GM19023 (cell line): ENCODE results near the gene NDUFC2.
"Not testable (repeated sequence)": the region's sequence is repeated elsewhere in the genome, so short reads cannot be mapped to it uniquely, and the experiment has no call there.

Source experiments
- ATAC-seq: cut with Tn5 transposase; IDR thresholded peaks from one replicate; pipeline ENCODE4 v1.9.1; 2021; ENCODE audit warnings: mild to moderate bottlenecking, moderate library complexity; ENCODE audit not compliant: unreplicated experiment

Gene NDUFC2

GRCh38 chr11:78056093-78056492, 23.6 kb downstream of the NDUFC2 start:
- no peak for ATAC-seq

GRCh38 chr11:78054971-78055370, 24.7 kb downstream of the NDUFC2 start:
- ATAC-seq = no peak

GRCh38 chr11:78050964-78051831, 28.5 kb downstream of the NDUFC2 start:
- ATAC-seq = no peak

DNA sequence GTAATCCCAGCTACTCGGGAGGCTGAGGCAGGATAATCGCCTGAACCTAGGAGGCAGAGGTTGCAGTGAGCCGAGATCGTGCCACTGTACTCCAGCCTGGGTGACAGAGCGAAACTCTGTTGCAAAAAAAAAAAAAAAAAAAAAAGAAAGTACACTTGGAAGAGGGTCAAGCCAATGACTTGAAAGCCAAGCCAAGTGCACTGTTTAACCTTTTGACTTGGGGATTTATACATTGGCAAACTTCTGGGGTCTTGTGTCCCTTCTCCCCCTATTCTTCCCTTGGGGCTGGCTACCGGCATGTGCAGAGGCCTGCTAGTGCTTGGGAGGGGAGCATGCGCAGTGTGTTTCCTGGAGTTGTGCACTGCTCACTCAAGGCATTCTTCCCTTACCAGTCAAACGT, 30.3 kb downstream of the NDUFC2 start:
- no peak for ATAC-seq

- ATAC-seq = no peak
These were observed 31.1 kb downstream of the NDUFC2 start for GRCh38 chr11:78048561-78048960.

DNA sequence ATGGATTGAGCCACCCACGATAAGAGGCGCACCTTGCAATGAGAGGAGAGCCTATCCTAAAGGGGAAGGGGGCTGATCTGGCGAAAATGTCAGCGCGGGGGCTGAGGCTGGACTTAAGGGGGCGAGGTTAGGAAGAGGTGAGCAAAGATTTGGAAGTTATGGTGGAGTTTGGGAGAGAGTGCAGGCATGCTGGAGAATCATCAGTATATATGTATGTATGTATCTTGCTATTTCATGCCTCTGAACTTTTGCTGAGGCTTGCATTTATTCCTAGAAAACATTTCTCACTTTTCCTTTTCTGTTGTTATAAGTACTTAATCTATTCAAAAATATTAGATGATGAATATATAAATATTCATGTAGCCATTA, 33.2 kb downstream of the NDUFC2 start:
- no peak for ATAC-seq

- ATAC-seq = peak; percentile 80
These were observed 33.7 kb downstream of the NDUFC2 start for GRCh38 chr11:78045851-78046485.

GRCh38 chr11:78044706-78045105, 35.0 kb downstream of the NDUFC2 start:
- ATAC-seq = no peak

DNA sequence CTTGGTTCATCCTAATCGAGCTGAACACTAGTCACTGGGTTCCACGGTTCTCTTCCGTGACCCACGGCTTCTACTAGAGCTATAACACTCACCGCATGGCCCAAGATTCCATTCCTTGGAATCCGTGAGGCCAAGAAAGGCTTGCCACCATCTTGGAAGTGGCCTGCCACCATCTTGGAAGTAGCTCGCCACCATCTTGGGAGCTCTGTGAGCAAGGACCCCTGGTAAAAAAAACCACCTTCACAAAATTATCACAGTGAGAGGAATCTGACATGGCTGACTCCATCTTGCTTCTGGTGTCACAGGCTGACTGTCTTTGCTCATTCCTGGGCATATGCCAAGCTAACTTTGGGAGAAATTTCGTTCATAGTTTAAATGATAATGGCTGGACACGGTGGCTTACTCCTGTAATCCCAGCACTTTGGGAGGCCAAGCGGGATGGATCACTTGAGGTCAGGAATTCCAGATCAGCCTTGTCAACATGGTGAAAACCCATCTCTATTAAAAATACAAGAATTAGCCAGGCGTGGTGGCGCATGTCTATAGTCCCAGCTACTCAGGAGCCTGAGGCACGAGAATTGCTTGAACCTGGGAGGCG, 37.7 kb downstream of the NDUFC2 start:
- ATAC-seq = no peak

DNA sequence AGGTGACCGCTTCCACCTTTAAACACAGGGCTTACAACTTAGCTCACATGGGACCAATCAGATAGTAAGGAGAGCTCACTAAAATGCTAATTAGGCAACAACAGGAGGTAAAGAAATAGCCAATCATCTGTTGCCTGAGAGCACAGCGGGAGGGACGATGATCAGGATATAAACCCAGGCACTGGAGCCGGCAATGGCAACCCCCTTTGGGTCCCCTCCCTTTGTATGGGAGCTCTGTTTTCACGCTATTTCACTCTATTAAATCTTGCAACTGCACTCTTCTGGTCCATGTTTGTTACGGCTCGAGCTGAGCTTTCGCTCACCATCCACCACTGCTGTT, 38.3 kb downstream of the NDUFC2 start:
- not testable (repeated sequence) for ATAC-seq

DNA sequence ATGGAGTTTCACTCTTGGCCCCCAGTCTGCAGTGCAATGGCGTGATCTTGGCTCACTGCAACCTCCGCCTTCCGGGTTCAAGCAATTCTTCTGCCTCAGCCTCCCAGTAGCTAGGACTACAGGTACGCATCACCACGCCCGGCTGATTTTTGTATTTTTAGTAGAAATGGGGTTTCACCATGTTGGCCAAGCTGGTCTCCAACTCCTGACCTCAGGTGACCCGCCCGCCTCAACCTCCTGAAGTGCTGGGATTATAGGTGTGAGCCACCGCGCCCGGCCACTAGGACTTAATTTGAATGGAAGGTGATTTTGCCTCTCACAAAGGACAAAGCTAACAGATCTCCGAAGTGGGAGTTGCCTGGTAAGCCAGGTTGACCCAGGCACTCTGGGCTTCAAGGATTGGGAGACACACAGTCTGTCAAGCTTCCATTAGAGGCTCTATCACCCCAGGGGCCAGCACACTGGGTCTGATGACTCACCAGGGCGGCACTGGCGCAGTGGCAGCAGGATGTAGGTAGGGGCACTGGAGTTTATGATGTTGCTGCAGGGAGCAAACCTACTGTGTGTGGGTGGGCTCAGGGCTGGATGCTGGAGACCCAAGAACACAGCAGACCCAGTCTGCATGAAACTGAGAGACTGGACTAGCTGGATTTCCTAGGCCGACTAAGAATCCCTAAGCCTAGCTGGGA, 38.8 kb downstream of the NDUFC2 start:
- ATAC-seq = no peak

GRCh38 chr11:78039919-78040671, 39.6 kb downstream of the NDUFC2 start:
- ATAC-seq = peak; percentile 62

DNA sequence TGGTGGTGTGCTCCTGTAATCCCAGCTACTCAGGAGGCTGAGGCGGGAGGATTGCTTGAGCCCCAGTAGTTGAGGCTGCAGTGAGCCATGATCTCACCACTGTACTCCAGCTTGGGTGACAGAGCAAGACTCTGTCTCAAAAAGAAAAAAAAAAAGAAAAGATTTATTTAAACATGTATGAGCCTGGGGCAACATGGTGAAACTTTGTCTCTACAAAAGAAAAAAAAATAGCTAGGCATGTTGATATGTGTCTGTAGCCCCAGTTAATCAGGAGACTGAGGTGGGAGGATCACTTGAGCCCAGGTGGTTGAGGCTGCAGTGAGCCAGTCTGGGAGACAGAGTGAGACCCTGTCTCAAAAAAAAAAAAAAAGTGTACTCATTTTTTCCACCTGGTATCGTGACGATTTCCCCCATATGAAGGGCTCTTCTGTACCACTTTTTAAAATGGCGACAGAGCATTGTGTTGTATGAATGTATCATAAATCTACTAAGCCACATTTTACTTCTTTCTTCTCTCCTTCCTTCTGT, 40.2 kb downstream of the NDUFC2 start:
- no peak for ATAC-seq

- no peak for ATAC-seq
These were observed 40.9 kb downstream of the NDUFC2 start for GRCh38 chr11:78038697-78039313.

DNA sequence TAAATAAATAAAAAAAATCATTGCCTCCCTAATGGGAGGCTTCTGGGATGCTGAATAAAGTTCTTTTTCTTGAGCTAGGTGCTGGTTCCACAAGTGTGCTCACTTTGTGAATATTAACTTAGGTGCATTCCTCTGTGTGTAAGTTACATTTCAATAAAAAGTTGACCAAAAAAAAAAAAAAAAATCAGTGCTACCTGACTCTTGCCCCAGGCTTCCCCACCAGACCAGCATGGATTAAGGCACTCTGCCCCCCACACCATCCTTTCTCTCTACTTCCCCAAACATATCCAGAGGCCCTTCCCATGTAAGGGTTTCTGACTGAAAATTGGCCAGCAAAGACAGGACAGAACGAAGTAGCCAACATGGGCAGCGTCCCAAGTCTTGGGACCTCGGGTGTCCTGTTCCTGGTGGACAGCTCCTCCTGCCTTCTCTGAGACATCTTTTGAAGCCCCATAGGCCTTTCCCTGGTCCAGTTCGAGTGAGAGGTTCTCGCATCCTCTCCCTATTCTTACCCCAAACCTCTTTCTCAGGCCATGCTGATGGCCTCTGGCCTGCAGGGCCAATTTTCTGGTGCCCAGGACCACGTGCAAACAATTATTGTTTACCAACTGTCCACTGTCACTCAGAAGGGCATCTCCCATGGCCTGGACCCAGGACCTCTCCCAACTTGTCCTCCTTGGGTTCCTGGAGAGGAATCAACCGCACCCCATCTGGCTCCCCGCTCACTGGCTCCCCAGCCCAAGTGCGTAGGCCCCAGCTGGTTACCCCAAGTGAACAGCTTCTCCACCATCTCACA, 41.6 kb downstream of the NDUFC2 start:
- ATAC-seq = no peak

DNA sequence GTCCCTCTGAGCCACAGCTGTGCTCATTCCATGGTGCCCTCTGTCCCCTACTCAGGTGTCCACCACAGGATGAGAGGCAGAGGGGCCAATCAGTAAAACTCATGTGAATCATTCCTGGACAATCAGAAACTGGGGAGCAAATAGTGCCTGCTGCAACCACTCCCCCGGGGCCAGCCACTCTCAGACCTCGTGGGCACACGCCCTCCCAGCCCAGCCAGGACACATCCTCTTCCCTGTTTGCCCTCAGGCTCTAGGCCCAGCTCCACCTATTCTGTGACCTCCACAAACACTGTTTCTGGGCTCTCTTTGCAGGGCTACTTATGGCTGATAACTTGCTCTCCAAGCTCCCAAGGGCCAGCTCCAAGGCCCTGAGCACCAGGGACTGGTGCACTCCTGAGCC, 42.6 kb downstream of the NDUFC2 start:
- no peak for ATAC-seq

GRCh38 chr11:78036313-78036712, 43.3 kb downstream of the NDUFC2 start:
- no peak for ATAC-seq

DNA sequence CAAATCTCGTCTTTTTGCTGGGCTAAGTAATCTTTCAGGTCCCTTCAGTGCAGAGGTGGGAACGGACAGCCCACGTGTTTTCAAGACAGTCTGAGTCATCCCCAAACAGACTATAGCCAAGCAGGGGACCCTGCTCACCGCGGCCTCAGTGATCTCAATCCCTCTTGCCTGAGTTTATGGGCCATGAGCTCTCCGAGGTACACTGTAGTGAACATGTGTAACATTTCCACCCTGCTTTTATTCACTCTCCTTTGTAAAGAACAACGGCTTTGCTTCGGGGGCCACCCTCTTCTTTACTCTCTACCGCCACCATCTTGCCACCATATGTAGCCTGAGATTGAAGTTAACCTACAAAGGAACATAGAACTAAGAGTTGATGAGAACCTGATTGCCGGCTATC, 45.0 kb downstream of the NDUFC2 start:
- no peak for ATAC-seq

DNA sequence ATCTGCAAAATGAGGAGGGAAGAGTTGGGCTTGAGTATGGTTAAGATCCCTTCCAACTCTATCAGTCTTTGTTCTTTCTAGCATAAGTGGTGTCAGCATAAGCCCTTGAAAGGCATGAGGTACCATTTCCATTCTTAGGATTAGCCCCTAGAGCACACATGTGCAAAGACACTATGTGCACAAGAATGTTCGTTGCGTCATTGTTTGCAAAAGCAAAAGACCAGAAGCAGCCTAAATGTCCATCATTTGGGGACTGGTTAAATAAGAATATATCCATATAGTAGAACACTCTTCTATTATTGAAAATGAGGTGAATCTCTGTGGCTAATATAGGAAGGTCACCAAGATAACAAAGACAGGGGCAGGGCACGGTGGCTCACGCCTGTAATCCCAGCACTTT, 46.6 kb downstream of the NDUFC2 start:
- ATAC-seq = no peak
